Mesendoderm (in vitro differentiated cells): Measurements from ENCODE around the gene CAMK2N1.

Experiments
- DNase-seq: peaks from one replicate; pipeline ENCODE4 v3.0.0; 2013
- H2AK5ac ChIP-seq: 2 replicates; pipeline ENCODE4 v1.6.1; 2013; ENCODE audit warnings: low read length, inconsistent platforms
- H2BK120ac ChIP-seq: 2 replicates; pipeline ENCODE4 v1.6.1; 2013; ENCODE audit warnings: low read depth, mild to moderate bottlenecking, low read length, moderate library complexity, mixed read lengths
- H2BK15ac ChIP-seq: replicated peaks from 2 replicates; pipeline ENCODE4 v1.6.1; 2013; ENCODE audit warnings: low read depth, mild to moderate bottlenecking, moderate library complexity
- H2BK5ac ChIP-seq: 2 replicates; pipeline ENCODE4 v1.6.1; 2013; ENCODE audit warnings: low read length, inconsistent platforms
- H3K18ac ChIP-seq: 2 replicates; pipeline ENCODE4 v1.6.1; 2013; ENCODE audit warnings: mild to moderate bottlenecking, low read length, mixed read lengths
- H3K23ac ChIP-seq: one replicate; pipeline ENCODE4 v1.6.1; 2013; ENCODE audit warnings: low read length
- H3K27ac ChIP-seq: 2 replicates; pipeline ENCODE4 v1.5.1; 2013; ENCODE audit warnings: low read depth, mild to moderate bottlenecking, inconsistent platforms, low read length, moderate library complexity
- H3K27me3 ChIP-seq: 2 replicates; pipeline ENCODE4 v1.6.1; 2013; ENCODE audit warnings: low read length, control low read depth, mild to moderate bottlenecking, inconsistent platforms; ENCODE audit not compliant: insufficient read depth, poor library complexity
- H3K36me3 ChIP-seq: 2 replicates; pipeline ENCODE4 v1.6.1; 2013; ENCODE audit warnings: low read length, inconsistent platforms; ENCODE audit not compliant: control insufficient read depth, insufficient read depth
- H3K4ac ChIP-seq: one replicate; pipeline ENCODE4 v1.6.1; 2013; ENCODE audit warnings: low read depth, mild to moderate bottlenecking, low read length, moderate library complexity
- H3K4me1 ChIP-seq: 2 replicates; pipeline ENCODE4 v1.6.1; 2013; ENCODE audit warnings: low read depth, low read length, inconsistent platforms; ENCODE audit not compliant: control insufficient read depth
- H3K4me2 ChIP-seq: 2 replicates; pipeline ENCODE4 v1.6.1; 2013; ENCODE audit warnings: low read length
- H3K4me3 ChIP-seq: 2 replicates; pipeline ENCODE4 v1.5.1; 2013; ENCODE audit warnings: mild to moderate bottlenecking, low read length
- H3K56ac ChIP-seq: one replicate; pipeline ENCODE4 v1.6.1; 2013; ENCODE audit warnings: low read length
- H3K79me1 ChIP-seq: 2 replicates; pipeline ENCODE4 v1.6.1; 2013; ENCODE audit warnings: low read length, inconsistent platforms
- H3K79me2 ChIP-seq: 2 replicates; pipeline ENCODE4 v1.6.1; 2013; ENCODE audit warnings: mild to moderate bottlenecking, low read length; ENCODE audit not compliant: control insufficient read depth, insufficient read depth
- H3K9ac ChIP-seq: 2 replicates; pipeline ENCODE4 v1.6.1; 2013; ENCODE audit warnings: low read length, inconsistent platforms
- H4K5ac ChIP-seq: one replicate; pipeline ENCODE4 v1.6.1; 2013; ENCODE audit warnings: low read length
- H4K8ac ChIP-seq: one replicate; pipeline ENCODE4 v1.6.1; 2013; ENCODE audit warnings: low read depth, mild to moderate bottlenecking, control low read depth, low read length, moderate library complexity
- WGBS: extraction: QIAGEN DNeasy Blood & Tissue Kit; methylation state at CpG from one replicate; pipeline ENCODE4 v1.1.7; 2013; ENCODE audit warnings: low lambda C conversion rate, missing lambda C conversion rate; ENCODE audit not compliant: insufficient coverage; ENCODE audit errors: extremely low coverage; 5-methylcytosine and 5-hydroxymethylcytosine counted together

Gene CAMK2N1

GRCh38 chr1:20478057-20478635 lies 7.9 kb downstream of the CAMK2N1 start:
- Histone ChIP-seq H3K4me3 (no peak overlapping the region), H3K56ac (no peak overlapping the region), H3K9ac (no peak overlapping the region), H3K79me2 (no peaks in the 10 kb centered on the region), H3K36me3 (no peaks in the 10 kb centered on the region), H2BK120ac (no peak overlapping the region), H2BK15ac (no peak overlapping the region), H4K5ac (no peak overlapping the region), H3K4me2 (no peak overlapping the region), H3K4me1 (peaks cover 5% of the 10 kb centered on the region), H3K18ac (no peak overlapping the region), H3K27me3 (no peaks in the 10 kb centered on the region), H4K8ac (no peak overlapping the region), H3K23ac (no peak overlapping the region), H3K27ac (no peak overlapping the region), H3K4ac (no peak overlapping the region), H2AK5ac (no peak overlapping the region), H3K79me1 (no peaks in the 10 kb centered on the region), H2BK5ac (no peak overlapping the region)
- DNase-seq = no peak
- WGBS = no CpG with 5 or more reads among the region's 5 CpGs

- Histone ChIP-seq H2BK5ac (no peak overlapping the region), H3K4me3 (no peak overlapping the region), H3K79me2 (no peaks in the 10 kb centered on the region), H3K9ac (no peak overlapping the region), H4K5ac (no peak overlapping the region), H3K36me3 (no peaks in the 10 kb centered on the region), H2BK15ac (no peak overlapping the region), H3K27ac (no peak overlapping the region), H3K4me2 (no peak overlapping the region), H3K79me1 (no peaks in the 10 kb centered on the region), H4K8ac (no peak overlapping the region), H3K18ac (no peak overlapping the region), H3K56ac (peak overlapping the region; percentile 34), H3K4ac (no peak overlapping the region), H3K23ac (no peak overlapping the region), H3K4me1 (peaks cover 5% of the 10 kb centered on the region), H2BK120ac (no peak overlapping the region), H2AK5ac (no peak overlapping the region), H3K27me3 (no peaks in the 10 kb centered on the region)
- no CpG with 5 or more reads among the region's 10 CpGs for WGBS
- DNase-seq = no peak
Measured at GRCh38 chr1:20477348-20478056, 8.5 kb downstream of the CAMK2N1 start.

DNA sequence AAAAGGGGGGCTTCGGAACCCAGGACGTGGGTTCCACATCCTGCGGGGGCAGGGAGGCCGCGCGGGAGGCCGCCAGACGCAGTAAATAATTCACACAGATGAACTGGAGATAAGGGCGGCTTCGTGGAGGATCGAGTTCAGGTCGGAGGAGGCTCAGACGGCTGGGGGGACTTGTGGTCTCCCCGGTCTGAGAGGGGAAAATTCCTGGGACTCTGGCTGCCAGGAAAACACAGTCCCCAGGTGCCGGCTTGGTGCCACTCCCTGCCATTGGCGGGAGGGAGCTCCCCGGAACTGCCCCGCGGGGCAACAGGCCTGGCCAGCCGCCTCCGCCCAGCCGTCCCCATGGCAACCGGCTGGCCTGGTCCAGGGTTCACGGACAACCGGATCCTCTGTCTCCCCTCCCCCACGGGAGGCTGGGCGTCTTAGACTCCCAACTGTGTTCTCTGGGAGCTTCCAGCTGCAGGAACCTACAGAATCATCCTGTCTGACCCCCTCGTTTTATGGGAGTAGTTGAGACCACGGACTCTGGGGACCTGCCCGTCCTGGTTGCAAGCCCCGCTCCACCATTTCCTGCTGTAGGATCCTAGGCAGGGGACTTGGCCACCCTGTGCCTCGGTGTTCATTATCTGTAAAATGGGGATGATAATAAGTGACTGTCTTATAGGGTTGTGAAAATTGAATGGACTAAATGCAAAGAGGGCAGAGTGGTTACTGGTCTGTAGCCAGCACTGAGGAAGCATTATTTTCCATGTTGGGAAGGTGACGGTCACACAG lies 9.6 kb downstream of the CAMK2N1 start:
- Histone ChIP-seq H3K4me2 (peak overlapping the region; percentile 21), H3K79me1 (no peaks in the 10 kb centered on the region), H2BK5ac (no peak overlapping the region), H2BK15ac (no peak overlapping the region), H3K27ac (no peak overlapping the region), H4K5ac (no peak overlapping the region), H3K36me3 (no peaks in the 10 kb centered on the region), H3K18ac (no peak overlapping the region), H3K4me3 (no peak overlapping the region), H3K4ac (no peak overlapping the region), H2AK5ac (no peak overlapping the region), H4K8ac (no peak overlapping the region), H3K79me2 (no peaks in the 10 kb centered on the region), H3K56ac (no peak overlapping the region), H3K4me1 (peaks cover 5% of the 10 kb centered on the region), H3K9ac (no peak overlapping the region), H3K23ac (no peak overlapping the region), H2BK120ac (no peak overlapping the region), H3K27me3 (no peaks in the 10 kb centered on the region)
- WGBS = no CpG with 5 or more reads among the region's 33 CpGs
- peak; percentile 81 for DNase-seq

DNA sequence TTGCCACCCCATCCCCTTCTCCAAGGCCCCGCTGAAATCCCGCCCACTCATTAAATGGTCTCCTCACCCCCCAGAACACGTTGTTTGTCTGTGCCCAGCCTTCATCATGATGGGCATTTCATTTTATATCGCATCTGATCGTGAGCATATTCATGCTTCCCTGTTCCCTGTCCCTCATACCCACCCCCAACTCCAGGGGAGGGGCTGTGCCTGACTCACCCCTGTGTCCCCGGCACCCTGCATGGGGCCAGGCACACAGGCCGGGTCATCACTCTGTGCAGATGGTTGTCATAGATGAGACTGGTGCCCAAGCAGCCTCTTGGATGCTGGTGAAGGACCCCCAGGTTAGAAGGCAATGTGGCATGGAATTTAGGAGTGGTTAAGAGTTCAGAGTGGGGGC lies 11.0 kb downstream of the CAMK2N1 start:
- H3K79me1 ChIP-seq = no peaks in the 10 kb centered on the region
- H3K36me3 ChIP-seq = no peaks in the 10 kb centered on the region
- H3K18ac ChIP-seq = no peak overlapping the region
- H3K27me3 ChIP-seq = no peaks in the 10 kb centered on the region
- no peak overlapping the region for H2AK5ac ChIP-seq
- no peak overlapping the region for H2BK15ac ChIP-seq
- H2BK5ac ChIP-seq = no peak overlapping the region
- H3K4me1 ChIP-seq = peaks cover 5% of the 10 kb centered on the region
- WGBS = no CpG with 5 or more reads among the region's 7 CpGs
- no peak for DNase-seq
- H3K4ac ChIP-seq = no peak overlapping the region
- no peak overlapping the region for H3K4me3 ChIP-seq
- H3K23ac ChIP-seq = no peak overlapping the region
- no peak overlapping the region for H3K9ac ChIP-seq
- H3K4me2 ChIP-seq = no peak overlapping the region
- no peak overlapping the region for H4K8ac ChIP-seq
- H3K79me2 ChIP-seq = no peaks in the 10 kb centered on the region
- no peak overlapping the region for H3K56ac ChIP-seq
- no peak overlapping the region for H2BK120ac ChIP-seq
- H4K5ac ChIP-seq = no peak overlapping the region
- no peak overlapping the region for H3K27ac ChIP-seq

- Histone ChIP-seq H3K79me2 (no peaks in the 10 kb centered on the region), H3K36me3 (no peaks in the 10 kb centered on the region), H2BK15ac (no peak overlapping the region), H3K4me2 (no peak overlapping the region), H2BK120ac (no peak overlapping the region), H3K27me3 (no peaks in the 10 kb centered on the region), H3K4me1 (peaks cover 5% of the 10 kb centered on the region), H3K18ac (no peak overlapping the region), H3K23ac (no peak overlapping the region), H2BK5ac (no peak overlapping the region), H3K9ac (no peak overlapping the region), H3K4ac (no peak overlapping the region), H2AK5ac (no peak overlapping the region), H4K8ac (no peak overlapping the region), H4K5ac (no peak overlapping the region), H3K27ac (no peak overlapping the region), H3K56ac (no peak overlapping the region), H3K4me3 (no peak overlapping the region), H3K79me1 (no peaks in the 10 kb centered on the region)
- no peak for DNase-seq
- no CpG with 5 or more reads among the region's 2 CpGs for WGBS
Measured at GRCh38 chr1:20474333-20474975, 11.6 kb downstream of the CAMK2N1 start.
